Measurements from ENCODE around the gene PSMG4. TPM values are rescaled to one million over a fixed set of nuclear protein-coding genes. Genes with fewer than 3 reads are reported as not detected.

PSMG4 gene
- total RNA-seq, 1 experiment from 2014 or later, result 35.0 TPM

DNA sequence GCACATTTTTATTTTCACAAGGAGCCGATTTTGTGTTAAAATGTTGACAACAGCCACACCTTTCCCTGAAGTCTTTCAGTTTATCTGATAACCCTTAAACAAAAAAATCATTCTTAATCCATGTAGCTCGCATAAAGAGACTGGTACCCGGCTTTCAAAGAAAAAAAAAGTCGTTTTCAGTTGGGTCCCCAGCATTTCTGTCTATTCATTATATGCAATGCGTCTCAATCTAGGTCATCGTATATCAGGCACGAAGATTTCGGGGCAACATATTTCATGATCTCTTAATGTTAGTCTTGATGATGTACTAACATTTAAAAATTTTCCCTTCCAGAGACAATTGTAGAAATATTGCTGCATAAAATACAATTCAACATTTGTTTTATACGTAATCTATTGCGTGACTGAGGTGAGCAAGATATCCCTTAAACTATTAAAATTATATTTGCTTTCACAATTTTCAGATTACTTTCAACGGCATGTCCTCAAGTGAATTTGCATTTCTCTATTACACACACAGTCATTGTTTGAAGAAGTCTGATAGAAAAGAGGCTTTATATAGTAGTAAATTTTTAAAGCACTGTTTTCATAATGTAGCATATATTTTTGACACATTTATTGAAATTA is 28.4 kb upstream of the PSMG4 start:
- Histone ChIP-seq H4K20me1 (ENCODE audit: insufficient read depth) (no peaks in the 10 kb centered on the region), H3K27ac (ENCODE audit: low read depth, low read length) (no peak overlapping the region), H3K9ac (ENCODE audit: low read length) (no peak overlapping the region), H3K27me3 (ENCODE audit: insufficient read depth, low read length) (0 out of 2 replicates have a peak, but pooled peaks cover 6% of the 10 kb centered on the region), H3K9me2 (ENCODE audit: insufficient read depth) (no peaks in the 10 kb centered on the region), H2AFZ (ENCODE audit: low read depth, low read length, poor library complexity, severe bottlenecking) (no peak overlapping the region), H3K79me2 (ENCODE audit: insufficient read depth, low read length) (no peaks in the 10 kb centered on the region), H3K9me3 (ENCODE audit: control insufficient read depth in 1 of 2, insufficient read depth in 1 of 2, low read depth in 1 of 2, low read length in 2 of 2) (no peaks in the 10 kb centered on the region), H3K4me1 (ENCODE audit: control insufficient read depth in 1 of 2, insufficient read depth in 2 of 2, low read length in 2 of 2) (no peaks in the 10 kb centered on the region), H3K4me3 (replicated peaks in 1 of 2; ENCODE audit: low read depth in 1 of 2, low read length in 2 of 2) (no peak overlapping the region), H3K36me3 (ENCODE audit: control insufficient read depth in 1 of 2, insufficient read depth in 2 of 2, low read length in 2 of 2) (no peaks in the 10 kb centered on the region), H3K4me2 (ENCODE audit: low read length) (no peak overlapping the region)
- intact Hi-C loops (cut with micrococcal nuclease), result no loop called here
- POLR2A ChIA-PET, result no interaction called here
- BruUV-seq (replicated peaks), result no TSS peak
- CTCF ChIA-PET, result no interaction called here
- DNase-seq (ENCODE audit: low read depth, low spot score) (no peak), ATAC-seq (no peak)
- RAD21 ChIA-PET (ENCODE audit: low non-redundant PET in 1 of 2, low total read pairs in 2 of 2, uncharacterized antibody in 2 of 2, unreplicated experiment in 2 of 2), result no interaction called here
- TF ChIP-seq TCF7L2 (IDR thresholded peaks at IDR 0.05; ENCODE audit: borderline replicate concordance, extremely low read depth, insufficient read depth, insufficient read length), result no peak
- TF ChIP-seq, protein P1, sequence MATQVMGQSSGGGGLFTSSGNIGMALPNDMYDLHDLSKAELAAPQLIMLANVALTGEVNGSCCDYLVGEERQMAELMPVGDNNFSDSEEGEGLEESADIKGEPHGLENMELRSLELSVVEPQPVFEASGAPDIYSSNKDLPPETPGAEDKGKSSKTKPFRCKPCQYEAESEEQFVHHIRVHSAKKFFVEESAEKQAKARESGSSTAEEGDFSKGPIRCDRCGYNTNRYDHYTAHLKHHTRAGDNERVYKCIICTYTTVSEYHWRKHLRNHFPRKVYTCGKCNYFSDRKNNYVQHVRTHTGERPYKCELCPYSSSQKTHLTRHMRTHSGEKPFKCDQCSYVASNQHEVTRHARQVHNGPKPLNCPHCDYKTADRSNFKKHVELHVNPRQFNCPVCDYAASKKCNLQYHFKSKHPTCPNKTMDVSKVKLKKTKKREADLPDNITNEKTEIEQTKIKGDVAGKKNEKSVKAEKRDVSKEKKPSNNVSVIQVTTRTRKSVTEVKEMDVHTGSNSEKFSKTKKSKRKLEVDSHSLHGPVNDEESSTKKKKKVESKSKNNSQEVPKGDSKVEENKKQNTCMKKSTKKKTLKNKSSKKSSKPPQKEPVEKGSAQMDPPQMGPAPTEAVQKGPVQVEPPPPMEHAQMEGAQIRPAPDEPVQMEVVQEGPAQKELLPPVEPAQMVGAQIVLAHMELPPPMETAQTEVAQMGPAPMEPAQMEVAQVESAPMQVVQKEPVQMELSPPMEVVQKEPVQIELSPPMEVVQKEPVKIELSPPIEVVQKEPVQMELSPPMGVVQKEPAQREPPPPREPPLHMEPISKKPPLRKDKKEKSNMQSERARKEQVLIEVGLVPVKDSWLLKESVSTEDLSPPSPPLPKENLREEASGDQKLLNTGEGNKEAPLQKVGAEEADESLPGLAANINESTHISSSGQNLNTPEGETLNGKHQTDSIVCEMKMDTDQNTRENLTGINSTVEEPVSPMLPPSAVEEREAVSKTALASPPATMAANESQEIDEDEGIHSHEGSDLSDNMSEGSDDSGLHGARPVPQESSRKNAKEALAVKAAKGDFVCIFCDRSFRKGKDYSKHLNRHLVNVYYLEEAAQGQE (IDR thresholded peaks at IDR 0.05; ENCODE audit: low read depth), result no peak
- no peak for TF ChIP-seq SP1 (IDR thresholded peaks at IDR 0.05; ENCODE audit: low read depth)
- TF ChIP-seq JUND (IDR thresholded peaks at IDR 0.05), result no peak
- TF ChIP-seq, protein P2, sequence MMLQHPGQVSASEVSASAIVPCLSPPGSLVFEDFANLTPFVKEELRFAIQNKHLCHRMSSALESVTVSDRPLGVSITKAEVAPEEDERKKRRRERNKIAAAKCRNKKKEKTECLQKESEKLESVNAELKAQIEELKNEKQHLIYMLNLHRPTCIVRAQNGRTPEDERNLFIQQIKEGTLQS (IDR thresholded peaks at IDR 0.05), result no peak
- no peak for TF ChIP-seq SIN3A (IDR thresholded peaks at IDR 0.05; ENCODE audit: low read depth)
- TF ChIP-seq ZBTB33 (IDR thresholded peaks at IDR 0.05; ENCODE audit: extremely low read depth, insufficient replicate concordance, low read length), result no peak
- TF ChIP-seq, protein P3, sequence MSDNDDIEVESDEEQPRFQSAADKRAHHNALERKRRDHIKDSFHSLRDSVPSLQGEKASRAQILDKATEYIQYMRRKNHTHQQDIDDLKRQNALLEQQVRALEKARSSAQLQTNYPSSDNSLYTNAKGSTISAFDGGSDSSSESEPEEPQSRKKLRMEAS (IDR thresholded peaks at IDR 0.05), result no peak
- no peak for TF ChIP-seq CBX3 (IDR thresholded peaks at IDR 0.05; ENCODE audit: low read depth)
- no peak for TF ChIP-seq ELF1 (IDR thresholded peaks at IDR 0.05; ENCODE audit: borderline replicate concordance, low read depth)
- no peak for TF ChIP-seq SRF (IDR thresholded peaks at IDR 0.05; ENCODE audit: low read depth)
- no peak for TF ChIP-seq POLR2AphosphoS5 (IDR thresholded peaks at IDR 0.05; ENCODE audit: low read depth, low read length)
